Measurements from ENCODE around the gene NAA16. TPM values are rescaled to one million over a fixed set of nuclear protein-coding genes. Genes with fewer than 3 reads are reported as not detected.

Gene NAA16
- polyA plus RNA-seq, 1 donor from 2014 or later, result 57.0 TPM

DNA sequence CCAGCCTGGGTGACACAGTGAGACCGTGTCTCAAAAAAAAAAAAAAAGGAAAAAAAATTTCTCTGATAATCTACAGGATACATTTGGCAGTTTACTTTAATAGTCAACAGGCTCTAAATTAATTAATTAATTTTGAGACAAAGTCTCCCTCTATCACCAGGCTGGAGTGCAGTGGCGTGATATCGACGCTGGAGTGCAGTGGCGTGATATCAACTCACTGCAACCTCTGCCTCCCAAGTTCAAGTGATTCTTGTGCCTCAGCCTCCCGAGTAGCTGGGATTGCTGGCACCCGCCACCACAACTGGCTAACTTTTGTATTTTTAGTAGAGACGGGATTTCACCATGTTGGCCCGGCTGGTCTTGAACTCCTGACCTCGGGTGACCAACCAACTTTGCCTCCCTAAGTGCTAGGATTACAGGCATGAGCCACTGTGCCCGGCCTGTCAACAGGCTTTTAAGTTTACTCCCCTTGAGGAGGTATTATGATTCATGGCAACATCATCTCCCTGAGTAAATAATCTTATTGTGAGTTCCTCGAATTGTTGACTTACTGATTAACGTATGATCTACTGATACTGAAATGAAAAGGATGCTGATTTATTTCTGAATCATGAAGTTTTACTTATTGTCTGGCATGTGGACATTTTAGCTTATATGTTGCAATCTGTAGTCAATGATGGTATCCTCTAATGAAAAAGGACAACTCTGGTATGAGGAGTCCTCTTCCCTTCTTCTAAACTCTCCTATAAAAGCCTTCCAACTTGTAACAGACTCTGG lies 26.4 kb upstream of the NAA16 start:
- Histone ChIP-seq H3K9me2 (ENCODE audit: insufficient read depth, low read length) (no peaks in the 10 kb centered on the region), H3K79me2 (replicated peaks; ENCODE audit: insufficient read depth, low read length) (no peaks in the 10 kb centered on the region), H3K36me3 (ENCODE audit: insufficient read depth, low read length) (no peaks in the 10 kb centered on the region), H3K27me3 (ENCODE audit: insufficient read depth, low read depth, low read length) (no peaks in the 10 kb centered on the region), H3K9ac (ENCODE audit: low read length) (no peak overlapping the region), H4K20me1 (ENCODE audit: insufficient read depth) (no peaks in the 10 kb centered on the region), H3F3A (ENCODE audit: insufficient read depth, low read length, poor library complexity, severe bottlenecking) (no peaks in the 10 kb centered on the region), H3K4me2 (ENCODE audit: low read length) (no peak overlapping the region), H3K9me3 (ENCODE audit: low read length) (no peaks in the 10 kb centered on the region), H3K4me3 (ENCODE audit: low read length) (no peak overlapping the region), H3K27ac (ENCODE audit: low read length) (no peak overlapping the region), H2AFZ (ENCODE audit: low read depth, low read length) (no peak overlapping the region)
- no peak for TF ChIP-seq SMC3 (conservative IDR thresholded peaks at IDR 0.05; ENCODE audit: poor library complexity)

DNA sequence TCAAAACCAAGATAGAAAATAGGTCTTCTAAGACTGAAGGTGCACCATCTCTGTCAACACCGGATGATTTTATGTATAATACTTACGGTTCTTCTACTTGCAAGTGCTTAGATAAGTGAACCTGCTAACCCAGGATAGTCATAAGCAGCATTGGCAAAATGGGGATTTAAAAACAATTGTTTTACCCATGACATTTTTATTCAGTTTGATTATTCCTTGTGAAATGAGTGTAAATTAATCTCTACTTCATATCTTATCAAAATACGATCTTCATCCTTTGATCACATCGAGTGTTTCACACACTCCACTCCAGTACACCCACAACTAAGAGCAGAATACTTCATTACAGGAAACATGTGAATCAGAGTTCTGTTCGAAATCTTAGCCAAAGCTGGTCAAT lies 24.7 kb upstream of the NAA16 start:
- Histone ChIP-seq H3K9me2 (ENCODE audit: insufficient read depth, low read length) (no peaks in the 10 kb centered on the region), H3F3A (ENCODE audit: insufficient read depth, low read length, poor library complexity, severe bottlenecking) (no peaks in the 10 kb centered on the region)

More for the DNA sequence above, 24.7 kb upstream of the NAA16 start:
- no peak overlapping the region for H3K4me3 ChIP-seq (ENCODE audit: low read length)
- H3K27me3 ChIP-seq (ENCODE audit: insufficient read depth, low read depth, low read length), result no peaks in the 10 kb centered on the region
- no peak overlapping the region for H3K4me2 ChIP-seq (ENCODE audit: low read length)
- no peaks in the 10 kb centered on the region for H4K20me1 ChIP-seq (ENCODE audit: insufficient read depth)
- no peaks in the 10 kb centered on the region for H3K79me2 ChIP-seq (replicated peaks; ENCODE audit: insufficient read depth, low read length)
- no peak overlapping the region for H3K27ac ChIP-seq (ENCODE audit: low read length)
- TF ChIP-seq, protein P1, sequence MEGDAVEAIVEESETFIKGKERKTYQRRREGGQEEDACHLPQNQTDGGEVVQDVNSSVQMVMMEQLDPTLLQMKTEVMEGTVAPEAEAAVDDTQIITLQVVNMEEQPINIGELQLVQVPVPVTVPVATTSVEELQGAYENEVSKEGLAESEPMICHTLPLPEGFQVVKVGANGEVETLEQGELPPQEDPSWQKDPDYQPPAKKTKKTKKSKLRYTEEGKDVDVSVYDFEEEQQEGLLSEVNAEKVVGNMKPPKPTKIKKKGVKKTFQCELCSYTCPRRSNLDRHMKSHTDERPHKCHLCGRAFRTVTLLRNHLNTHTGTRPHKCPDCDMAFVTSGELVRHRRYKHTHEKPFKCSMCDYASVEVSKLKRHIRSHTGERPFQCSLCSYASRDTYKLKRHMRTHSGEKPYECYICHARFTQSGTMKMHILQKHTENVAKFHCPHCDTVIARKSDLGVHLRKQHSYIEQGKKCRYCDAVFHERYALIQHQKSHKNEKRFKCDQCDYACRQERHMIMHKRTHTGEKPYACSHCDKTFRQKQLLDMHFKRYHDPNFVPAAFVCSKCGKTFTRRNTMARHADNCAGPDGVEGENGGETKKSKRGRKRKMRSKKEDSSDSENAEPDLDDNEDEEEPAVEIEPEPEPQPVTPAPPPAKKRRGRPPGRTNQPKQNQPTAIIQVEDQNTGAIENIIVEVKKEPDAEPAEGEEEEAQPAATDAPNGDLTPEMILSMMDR (IDR thresholded peaks at IDR 0.05; ENCODE audit: poor library complexity, severe bottlenecking), result no peak
- TF ChIP-seq POLR2AphosphoS5 (IDR thresholded peaks at IDR 0.05) (no peak), RAD21 (conservative IDR thresholded peaks at IDR 0.05) (no peak), SMC3 (conservative IDR thresholded peaks at IDR 0.05; ENCODE audit: poor library complexity) (no peak), EP300 (conservative IDR thresholded peaks at IDR 0.05; ENCODE audit: poor library complexity, severe bottlenecking) (no peak), TAF1 (IDR thresholded peaks at IDR 0.05; ENCODE audit: low read depth) (no peak), MXI1 (conservative IDR thresholded peaks at IDR 0.05; ENCODE audit: poor library complexity, severe bottlenecking) (no peak), EZH2 (IDR thresholded peaks at IDR 0.05; ENCODE audit: borderline replicate concordance, insufficient read depth, low read length, poor library complexity, severe bottlenecking) (no peak)
- TF ChIP-seq, protein P2, sequence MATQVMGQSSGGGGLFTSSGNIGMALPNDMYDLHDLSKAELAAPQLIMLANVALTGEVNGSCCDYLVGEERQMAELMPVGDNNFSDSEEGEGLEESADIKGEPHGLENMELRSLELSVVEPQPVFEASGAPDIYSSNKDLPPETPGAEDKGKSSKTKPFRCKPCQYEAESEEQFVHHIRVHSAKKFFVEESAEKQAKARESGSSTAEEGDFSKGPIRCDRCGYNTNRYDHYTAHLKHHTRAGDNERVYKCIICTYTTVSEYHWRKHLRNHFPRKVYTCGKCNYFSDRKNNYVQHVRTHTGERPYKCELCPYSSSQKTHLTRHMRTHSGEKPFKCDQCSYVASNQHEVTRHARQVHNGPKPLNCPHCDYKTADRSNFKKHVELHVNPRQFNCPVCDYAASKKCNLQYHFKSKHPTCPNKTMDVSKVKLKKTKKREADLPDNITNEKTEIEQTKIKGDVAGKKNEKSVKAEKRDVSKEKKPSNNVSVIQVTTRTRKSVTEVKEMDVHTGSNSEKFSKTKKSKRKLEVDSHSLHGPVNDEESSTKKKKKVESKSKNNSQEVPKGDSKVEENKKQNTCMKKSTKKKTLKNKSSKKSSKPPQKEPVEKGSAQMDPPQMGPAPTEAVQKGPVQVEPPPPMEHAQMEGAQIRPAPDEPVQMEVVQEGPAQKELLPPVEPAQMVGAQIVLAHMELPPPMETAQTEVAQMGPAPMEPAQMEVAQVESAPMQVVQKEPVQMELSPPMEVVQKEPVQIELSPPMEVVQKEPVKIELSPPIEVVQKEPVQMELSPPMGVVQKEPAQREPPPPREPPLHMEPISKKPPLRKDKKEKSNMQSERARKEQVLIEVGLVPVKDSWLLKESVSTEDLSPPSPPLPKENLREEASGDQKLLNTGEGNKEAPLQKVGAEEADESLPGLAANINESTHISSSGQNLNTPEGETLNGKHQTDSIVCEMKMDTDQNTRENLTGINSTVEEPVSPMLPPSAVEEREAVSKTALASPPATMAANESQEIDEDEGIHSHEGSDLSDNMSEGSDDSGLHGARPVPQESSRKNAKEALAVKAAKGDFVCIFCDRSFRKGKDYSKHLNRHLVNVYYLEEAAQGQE (IDR thresholded peaks at IDR 0.05; ENCODE audit: borderline replicate concordance), result no peak
- H3K9me3 ChIP-seq (ENCODE audit: low read length), result no peaks in the 10 kb centered on the region
- H3K9ac ChIP-seq (ENCODE audit: low read length), result no peak overlapping the region
- no peaks in the 10 kb centered on the region for H3K36me3 ChIP-seq (ENCODE audit: insufficient read depth, low read length)
- no peak overlapping the region for H2AFZ ChIP-seq (ENCODE audit: low read depth, low read length)
